ENCODE measurements around the gene BACE1.

BACE1 gene

GRCh38 chr11:117305145-117305544 lies 10.9 kb downstream of the BACE1 start:
- DNase-seq (ENCODE audit: low spot score): no peak

- no peak for DNase-seq (ENCODE audit: low spot score)
Observed at GRCh38 chr11:117303646-117304315, 12.3 kb downstream of the BACE1 start.

GRCh38 chr11:117303101-117303500 lies 13.0 kb downstream of the BACE1 start:
- DNase-seq (ENCODE audit: low spot score): no peak

GRCh38 chr11:117302228-117302627 lies 13.8 kb downstream of the BACE1 start:
- DNase-seq (ENCODE audit: low spot score): no peak

GRCh38 chr11:117300773-117301172 lies 15.3 kb downstream of the BACE1 start:
- no peak for DNase-seq (ENCODE audit: low spot score)

- peak; percentile 50 for DNase-seq (ENCODE audit: low spot score)
Observed at GRCh38 chr11:117300283-117300663, 15.8 kb downstream of the BACE1 start.

- DNase-seq (ENCODE audit: low spot score): peak; percentile 16
Observed at GRCh38 chr11:117299351-117300282, 16.4 kb downstream of the BACE1 start.

- peak; percentile 2 for DNase-seq (ENCODE audit: low spot score)
Observed at GRCh38 chr11:117298195-117298594, 17.9 kb downstream of the BACE1 start.

- no peak for DNase-seq (ENCODE audit: low spot score)
Observed at GRCh38 chr11:117296881-117297280, 19.2 kb downstream of the BACE1 start.

- DNase-seq (ENCODE audit: low spot score): no peak
Observed at GRCh38 chr11:117295438-117296137, 20.5 kb downstream of the BACE1 start.

- no peak for DNase-seq (ENCODE audit: low spot score)
Observed at GRCh38 chr11:117292616-117293015, 23.4 kb downstream of the BACE1 start.

GRCh38 chr11:117290809-117291396 lies 25.2 kb downstream of the BACE1 start, which contains the start of gene BACE1-AS:
Gene BACE1-AS, plus strand, starts transcription at chr11:117291346.
- DNase-seq (ENCODE audit: low spot score): no peak

- no peak for DNase-seq (ENCODE audit: low spot score)
Observed at GRCh38 chr11:117289795-117290194, 26.3 kb downstream of the BACE1 start.

GRCh38 chr11:117287668-117288067 lies 28.4 kb downstream of the BACE1 start:
- no peak for DNase-seq (ENCODE audit: low spot score)

GRCh38 chr11:117286588-117286987 lies 29.5 kb downstream of the BACE1 start:
- no peak for DNase-seq (ENCODE audit: low spot score)

GRCh38 chr11:117284053-117284452 lies 32.0 kb downstream of the BACE1 start:
- DNase-seq (ENCODE audit: low spot score): no peak

GRCh38 chr11:117282956-117283355 lies 33.1 kb downstream of the BACE1 start:
- DNase-seq (ENCODE audit: low spot score): no peak

- no peak for DNase-seq (ENCODE audit: low spot score)
Observed at GRCh38 chr11:117281869-117282268, 34.2 kb downstream of the BACE1 start.

- no peak for DNase-seq (ENCODE audit: low spot score)
Observed at GRCh38 chr11:117281159-117281558, 34.9 kb downstream of the BACE1 start.

GRCh38 chr11:117279711-117280376 lies 36.2 kb downstream of the BACE1 start:
- no peak for DNase-seq (ENCODE audit: low spot score)

- no peak for DNase-seq (ENCODE audit: low spot score)
Observed at GRCh38 chr11:117278347-117278746, 37.7 kb downstream of the BACE1 start.

Measured in iPS-NIHi11 (cell line).